Heart left ventricle (tissue), 13 donors: Measurements from ENCODE around the gene GET4.

Experiments used
- CTCF ChIP-seq, 12 donors: fragments of 200-600 bp; sonication (generic) in 4 of 12; IDR thresholded peaks; one replicate each; pipeline versions ENCODE4 v1.5.0 to v1.8.0; 2018 to 2022; ENCODE audit warnings: antibody characterized with exemption in 12 of 12, mild to moderate bottlenecking in 5 of 12
- POLR2A ChIP-seq, 2 donors: fragments of 450-650 bp; IDR thresholded peaks; one replicate each; pipeline ENCODE4 v1.6.1; 2017; ENCODE audit warnings: antibody characterized with exemption in 2 of 2, mild to moderate bottlenecking in 2 of 2, moderate library complexity in 2 of 2
- donor health status: ischemic (EF 13 %, LVEDD 7.1; RV severe dilation, severe dysfunction).
- donor health status: DM: no; HTN: yes; CAD: no.
- donor health status: DM: no; HTN: no; CAD: no.
- donor health status: ischemic (EF 25% LVEDD 6.9; RV normal size, moderate dysfunction).
- donor health status: ischemic (EF 25% LVEDD 5.7; RV mildly dilated, moderate dysfunction).
- donor health status: ischemic (EF 35%, LVEDD 5.7; RV mildly dilated, moderate dysfunction).
- donor health status: nonischemic (EF 11% LVEDD 7.7; RV severe dilation, severe dysfunction).
- donor health status: DM: yes; HTN: yes; CAD: no.
- donor health status: PGD.
- donor health status: ischemic (EF 29% LVEDD 5.4; RV normal size, mild dysfunction).
- donor health status: nonischemic (EF 23%, LVEDD 6.1; RV moderate dilation, normal function).

GRCh38 chr7:908159-908581 lies 31.8 kb downstream of the GET4 start:
- TF ChIP-seq CTCF (IDR thresholded peaks at IDR 0.05) = no peak
- no peak for TF ChIP-seq POLR2A (IDR thresholded peaks at IDR 0.05)
